ENCODE data around the gene ZNF415.

- TF ChIP-seq CTCF (IDR thresholded peaks at IDR 0.05) = no peak
- TF ChIP-seq POLR2A (IDR thresholded peaks at IDR 0.05) = no peak
These were observed 63.9 kb downstream of the ZNF415 start for GRCh38 chr19:53068834-53069233.
